Endothelial cell of umbilical vein (primary cell): Measurements from ENCODE around the gene MYH9. TPM values are rescaled to one million over a fixed set of nuclear protein-coding genes. Genes with fewer than 3 reads are reported as not detected.

Experiments used
- BruUV-seq: library from RNA; stranded (reverse); fragments of 400-500 nt; replicated peaks from 2 replicates; lab custom pipeline; 2021; lab: Mats Ljungman, UMichigan
- CTCF ChIA-PET: fragments of 300-600, 350-600 bp; sonication (Branson Sonifier 250); formaldehyde crosslinking; loops from one replicate; lab custom pipeline; 2021; ENCODE audit warnings: antibody characterized with exemption, inconsistent platforms; lab: Charles Lee
- POLR2A ChIA-PET: fragments of 300-600, 350-600 bp; sonication (Branson Sonifier 250); formaldehyde crosslinking; loops from one replicate; lab custom pipeline; 2021; ENCODE audit warnings: antibody characterized with exemption, inconsistent platforms; lab: Charles Lee
- DNase-seq: peaks from one replicate; pipeline ENCODE4 v3.0.0-alpha.2; 2011; ENCODE audit warnings: low read depth, low spot score
- FAIRE-seq: peaks from 2 replicates; lab custom pipeline; 2011; peaks lifted over from hg19 to GRCh38; lab: Jason Lieb, UNC
- H2AFZ ChIP-seq: 2 replicates; pipeline ENCODE4 v1.6.0; 2012; ENCODE audit warnings: low read depth, low read length, control low read depth, inconsistent platforms
- H3K27ac ChIP-seq: 2 replicates; pipeline ENCODE4 v1.5.1; 2011; ENCODE audit warnings: low read depth, mild to moderate bottlenecking, control low read depth, low read length, moderate library complexity; ENCODE audit not compliant: insufficient read depth
- H3K27me3 ChIP-seq, 2 experiments: 2 replicates each; pipeline versions ENCODE4 v1.6.0 to v1.6.1; 2011; ENCODE audit warnings: low read length in 2 of 2, mixed read lengths in 1 of 2; ENCODE audit not compliant: control insufficient read depth in 2 of 2, insufficient read depth in 2 of 2
- H3K36me3 ChIP-seq, 2 experiments: 2 replicates in 1 of 2; 3 replicates in 1 of 2; pipeline ENCODE4 v1.5.1; 2011; ENCODE audit warnings: low read length in 2 of 2, mild to moderate bottlenecking in 1 of 2, moderate library complexity in 1 of 2; ENCODE audit not compliant: control insufficient read depth in 2 of 2, insufficient read depth in 2 of 2; ENCODE audit errors: extremely low read depth in 1 of 2
- H3K4me1 ChIP-seq: 3 replicates; pipeline ENCODE4 v1.5.1; 2011; ENCODE audit warnings: mild to moderate bottlenecking, low read length; ENCODE audit not compliant: control insufficient read depth, insufficient read depth; ENCODE audit errors: extremely low read depth
- H3K4me2 ChIP-seq: 2 replicates; pipeline ENCODE4 v1.6.1; 2011; ENCODE audit warnings: low read length, control low read depth, mixed read lengths; ENCODE audit not compliant: insufficient read depth
- H3K4me3 ChIP-seq, 3 experiments: fragments of 200-600 bp in 1 of 3; sonication (generic), shearing (Covaris generic) in 1 of 3; replicated peaks in 1 of 3; 2 replicates each; pipeline ENCODE4 v1.5.1; 2011 to 2016; ENCODE audit warnings: control low read depth in 3 of 3, low read length in 3 of 3, mild to moderate bottlenecking in 2 of 3, inconsistent platforms in 1 of 3, low read depth in 1 of 3, moderate library complexity in 1 of 3; ENCODE audit not compliant: insufficient read depth in 1 of 3
- H3K79me2 ChIP-seq: 2 replicates; pipeline ENCODE4 v1.6.0; 2012; ENCODE audit warnings: low read length, inconsistent platforms; ENCODE audit not compliant: control insufficient read depth, insufficient read depth
- H3K9ac ChIP-seq: replicated peaks from 2 replicates; pipeline ENCODE3; 2011; ENCODE audit warnings: low read length, control low read depth; ENCODE audit not compliant: insufficient read depth; ENCODE audit errors: extremely low read depth
- H3K9me1 ChIP-seq: replicated peaks from 3 replicates; pipeline ENCODE4 v1.6.0; 2011; ENCODE audit warnings: mild to moderate bottlenecking, low read length; ENCODE audit not compliant: control insufficient read depth, insufficient read depth; ENCODE audit errors: extremely low read depth
- H3K9me3 ChIP-seq: replicated peaks from 2 replicates; pipeline ENCODE4 v1.5.1; 2012; ENCODE audit warnings: low read length, inconsistent platforms; ENCODE audit not compliant: control insufficient read depth, insufficient read depth
- H4K20me1 ChIP-seq: replicated peaks from 2 replicates; pipeline ENCODE3; 2011; ENCODE audit warnings: mild to moderate bottlenecking, low read length; ENCODE audit not compliant: control insufficient read depth, insufficient read depth; ENCODE audit errors: extremely low read depth
- CTCF ChIP-seq, 2 donors: IDR thresholded peaks; 1 replicate in 1 of 2; 2 replicates in 1 of 2; pipeline ENCODE4 v1.5.1; 2011; ENCODE audit warnings: low read length in 2 of 2, mild to moderate bottlenecking in 2 of 2, moderate library complexity in 2 of 2, control low read depth in 1 of 2, inconsistent platforms in 1 of 2, low read depth in 1 of 2; ENCODE audit not compliant: insufficient read depth in 1 of 2; ENCODE audit errors: extremely low read depth in 1 of 2
- EZH2 ChIP-seq: IDR thresholded peaks from 2 replicates; pipeline ENCODE4 v1.6.1; 2012; ENCODE audit warnings: borderline replicate concordance, low read depth, mild to moderate bottlenecking, moderate library complexity, low read length, inconsistent platforms; ENCODE audit not compliant: severe bottlenecking
- FOS ChIP-seq: IDR thresholded peaks from 2 replicates; pipeline ENCODE4 v1.6.1; 2011; ENCODE audit warnings: mild to moderate bottlenecking, low read length, moderate library complexity, borderline replicate concordance; ENCODE audit not compliant: insufficient read depth
- GATA2 ChIP-seq: IDR thresholded peaks from 2 replicates; pipeline ENCODE4 v1.7.0; 2011; ENCODE audit warnings: low read depth, mild to moderate bottlenecking, moderate library complexity, mixed read lengths, low read length; ENCODE audit not compliant: insufficient read length, insufficient read depth
- JUN ChIP-seq: IDR thresholded peaks from 2 replicates; pipeline ENCODE4 v1.6.1; 2011; ENCODE audit warnings: borderline replicate concordance, low read depth; ENCODE audit not compliant: insufficient read length, insufficient read depth
- MYC ChIP-seq: IDR thresholded peaks from one replicate; pipeline ENCODE4 v1.6.1; 2011; ENCODE audit warnings: mild to moderate bottlenecking, low read depth, low read length
- POLR2A ChIP-seq: IDR thresholded peaks from 2 replicates; pipeline ENCODE4 v1.6.1; 2012; ENCODE audit warnings: low read depth, mild to moderate bottlenecking, control low read depth, low read length
- POLR2AphosphoS5 ChIP-seq: IDR thresholded peaks from 2 replicates; pipeline ENCODE4 v1.6.1; 2012; ENCODE audit warnings: low read depth, mild to moderate bottlenecking, control low read depth, low read length, moderate library complexity; ENCODE audit not compliant: insufficient read depth
- dilution Hi-C: fragments of 300-500 bp; cut with MboI; formaldehyde crosslinking; loops from one replicate; pipeline ENCODE4 v1.15.0; 2019; ENCODE audit warnings: low sequenced_read_pairs; ENCODE audit not compliant: extremely low pct_ligation_motif_present
- intact Hi-C: fragments of 100-400 bp; cut with micrococcal nuclease; formaldehyde crosslinking; loops from one replicate; pipeline ENCODE4 v1.10.0; 2022
- polyA plus RNA-seq, 4 experiments: library from polyadenylated mRNA; depleted of rRNA in 3 of 4; stranded (reverse) in 3 of 4; unstranded in 1 of 4; fragments of >200 nt; gene quantifications; 2 replicates each; pipeline versions ENCODE4 v1.2.1 to v1.2.3, GENCODE V29; 2011 to 2012; ENCODE audit warnings: missing spikeins in 1 of 4
- total RNA-seq: library from RNA; stranded (reverse); gene quantifications from 2 replicates; pipeline ENCODE4 v1.2.3, GENCODE V29; 2021

MYH9 gene
- total and polyA plus RNA-seq, 2 donors (not counting 3 experiments of a cell fraction or from before 2014, with no cell fraction given) = 188 to 1,413 TPM

- Histone ChIP-seq H3K4me3 (no peak overlapping the region), H3K36me3 (peaks cover 8 to 9% of the 10 kb centered on the region in 2 experiments), H3K9ac (no peak overlapping the region), H3K4me1 (peaks cover 72% of the 10 kb centered on the region), H3K9me3 (no peaks in the 10 kb centered on the region), H3K27ac (no peak overlapping the region), H4K20me1 (peaks cover 5% of the 10 kb centered on the region), H3K4me2 (no peak overlapping the region), H3K9me1 (no peaks in the 10 kb centered on the region), H3K27me3 (no peaks in the 10 kb centered on the region), H3K79me2 (peaks cover 96% of the 10 kb centered on the region), H2AFZ (no peak overlapping the region)
- BruUV-seq = no TSS peak
- TF ChIP-seq MYC (no peak), GATA2 (no peak), FOS (no peak), CTCF (IDR thresholded peaks at IDR 0.05; ENCODE audit: extremely low read depth in 1 of 2, insufficient read depth in 1 of 2, low read depth in 1 of 2, low read length in 2 of 2) (no peak), EZH2 (no peak), POLR2A (peak; percentile 12), JUN (no peak), POLR2AphosphoS5 (no peak)
- no peak for DNase-seq
- ChIA-PET POLR2A (interaction anchor here (0.6 to 1.8 kb wide), 4 partner anchors 17 to 85 kb away, joined by 3 to 7 read pairs (median 4); no protein-coding TSS in a partner anchor), CTCF (interaction anchor here (1.1 to 8.1 kb wide), 2 partner anchors 29 to 89 kb away, joined by 3 to 63 read pairs; no protein-coding TSS in a partner anchor)
- dilution Hi-C loops (no loop called here), intact Hi-C loops (no loop called here)
- FAIRE-seq = no peak
These were observed 6.1 kb downstream of the MYH9 start for GRCh38 chr22:36381513-36382128.
